IMR-90 (cell line): Measurements from ENCODE around the gene MASTL. TPM values are rescaled to one million over a fixed set of nuclear protein-coding genes. Genes with fewer than 3 reads are reported as not detected.

Experiments used
- ATAC-seq: fragments of 200-7000 bp; cut with Tn5 transposase; 2 replicates; pipeline ENCODE4 v1.9.1; 2020; ENCODE audit warnings: low read depth, mild to moderate bottlenecking, moderate library complexity
- BruUV-seq: library from RNA; stranded (reverse); fragments of 400-500 nt; replicated peaks from 2 replicates; lab custom pipeline; 2021; lab: Mats Ljungman, UMichigan
- CTCF ChIA-PET: fragments of 300-600 bp; formaldehyde crosslinking; extraction: SDS; loops from one replicate; lab custom pipeline; 2021; ENCODE audit warnings: antibody characterized with exemption; lab: Yijun Ruan, JAX
- POLR2A ChIA-PET: fragments of 300-600 bp; sonication (Branson Sonifier 250); formaldehyde crosslinking; loops from one replicate; lab custom pipeline; 2022; ENCODE audit warnings: antibody characterized with exemption; ENCODE audit not compliant: unreplicated experiment; lab: Charles Lee
- DNase-seq: peaks from one replicate; pipeline ENCODE4 v3.0.0; 2013
- H2AFZ ChIP-seq: replicated peaks from 2 replicates; pipeline ENCODE3; 2013; ENCODE audit warnings: low read length, mild to moderate bottlenecking; ENCODE audit not compliant: poor library complexity
- H2AK5ac ChIP-seq: 2 replicates; pipeline ENCODE4 v1.6.1; 2013; ENCODE audit warnings: low read depth, low read length, inconsistent platforms
- H2AK9ac ChIP-seq: replicated peaks from 2 replicates; pipeline ENCODE3; 2013; ENCODE audit warnings: mild to moderate bottlenecking, low read depth, low read length, moderate library complexity; ENCODE audit not compliant: poor library complexity
- H2BK120ac ChIP-seq: 2 replicates; pipeline ENCODE4 v1.6.1; 2013; ENCODE audit warnings: low read depth, low read length, inconsistent platforms
- H2BK15ac ChIP-seq: 3 replicates; pipeline ENCODE4 v1.6.1; 2013; ENCODE audit warnings: low read depth, low read length, inconsistent platforms
- H2BK20ac ChIP-seq: 2 replicates; pipeline ENCODE4 v1.6.1; 2013; ENCODE audit warnings: low read depth, mild to moderate bottlenecking, inconsistent platforms, low read length, moderate library complexity
- H2BK5ac ChIP-seq: 2 replicates; pipeline ENCODE4 v1.6.1; 2013; ENCODE audit warnings: mild to moderate bottlenecking, low read depth, low read length, inconsistent platforms; ENCODE audit not compliant: poor library complexity, severe bottlenecking
- H3K14ac ChIP-seq: replicated peaks from 2 replicates; pipeline ENCODE4 v1.6.1; 2013; ENCODE audit warnings: low read depth, low read length, inconsistent platforms
- H3K18ac ChIP-seq: 2 replicates; pipeline ENCODE4 v1.6.1; 2013; ENCODE audit warnings: low read depth, low read length, control low read depth
- H3K23ac ChIP-seq: 2 replicates; pipeline ENCODE4 v1.6.1; 2013; ENCODE audit warnings: low read depth, low read length, inconsistent platforms
- H3K27ac ChIP-seq: 2 replicates; pipeline ENCODE4 v1.5.1; 2013; ENCODE audit warnings: mild to moderate bottlenecking, control low read depth, low read length; ENCODE audit not compliant: insufficient read depth
- H3K27me3 ChIP-seq: 2 replicates; pipeline ENCODE4 v1.6.1; 2013; ENCODE audit warnings: low read length; ENCODE audit not compliant: control insufficient read depth, insufficient read depth
- H3K36me3 ChIP-seq: 2 replicates; pipeline ENCODE4 v1.6.1; 2013; ENCODE audit warnings: low read length, mixed read lengths; ENCODE audit not compliant: control insufficient read depth, insufficient read depth
- H3K4ac ChIP-seq: 2 replicates; pipeline ENCODE4 v1.6.1; 2013; ENCODE audit warnings: low read depth, low read length, inconsistent platforms
- H3K4me1 ChIP-seq: 2 replicates; pipeline ENCODE4 v1.6.1; 2013; ENCODE audit warnings: low read length, mixed read lengths; ENCODE audit not compliant: control insufficient read depth, insufficient read depth
- H3K4me2 ChIP-seq: 2 replicates; pipeline ENCODE4 v1.6.1; 2013; ENCODE audit warnings: low read depth, mild to moderate bottlenecking, control low read depth, low read length, moderate library complexity
- H3K4me3 ChIP-seq: 2 replicates; pipeline ENCODE4 v1.5.1; 2013; ENCODE audit warnings: low read depth, mild to moderate bottlenecking, control low read depth, low read length, moderate library complexity; ENCODE audit not compliant: insufficient read depth
- H3K56ac ChIP-seq: 2 replicates; pipeline ENCODE4 v1.6.1; 2013; ENCODE audit warnings: low read length, inconsistent platforms; ENCODE audit not compliant: insufficient read depth; ENCODE audit errors: extremely low read depth
- H3K79me1 ChIP-seq, 2 experiments: 2 replicates each; pipeline ENCODE4 v1.6.1; 2013; ENCODE audit warnings: low read length in 2 of 2, inconsistent platforms in 1 of 2, low read depth in 1 of 2
- H3K9ac ChIP-seq: 2 replicates; pipeline ENCODE4 v1.6.1; 2013; ENCODE audit warnings: low read depth, low read length, control low read depth
- H3K9me1 ChIP-seq: 2 replicates; pipeline ENCODE4 v1.6.1; 2013; ENCODE audit warnings: low read length, inconsistent platforms; ENCODE audit not compliant: insufficient read depth
- H3K9me3 ChIP-seq: 2 replicates; pipeline ENCODE4 v1.6.1; 2013; ENCODE audit warnings: low read length; ENCODE audit not compliant: control insufficient read depth, insufficient read depth
- H4K20me1 ChIP-seq: 2 replicates; pipeline ENCODE4 v1.6.1; 2013; ENCODE audit warnings: low read length, inconsistent platforms; ENCODE audit not compliant: insufficient read depth
- H4K5ac ChIP-seq: 2 replicates; pipeline ENCODE4 v1.6.1; 2013; ENCODE audit warnings: mild to moderate bottlenecking, low read depth, low read length, control low read depth
- H4K8ac ChIP-seq, 2 experiments: 2 replicates each; pipeline ENCODE4 v1.6.1; 2013; ENCODE audit warnings: low read depth in 2 of 2, low read length in 2 of 2, control low read depth in 1 of 2, inconsistent platforms in 1 of 2
- H4K91ac ChIP-seq: 2 replicates; pipeline ENCODE4 v1.6.1; 2013; ENCODE audit warnings: low read depth, low read length, inconsistent platforms; ENCODE audit not compliant: insufficient read depth
- BHLHE40 ChIP-seq: fragments of 150-350 bp; IDR thresholded peaks from 2 replicates; pipeline ENCODE4 v1.6.1; 2016; ENCODE audit warnings: mild to moderate bottlenecking, low read depth, low read length
- CEBPB ChIP-seq: IDR thresholded peaks from 2 replicates; pipeline ENCODE4 v1.6.1; 2012; ENCODE audit warnings: low read depth, low read length, improper control_type of control experiment
- CHD1 ChIP-seq: IDR thresholded peaks from 2 replicates; pipeline ENCODE4 v1.6.1; 2012; ENCODE audit warnings: low read depth, low read length, improper control_type of control experiment
- FOS ChIP-seq: fragments of 150-350 bp; IDR thresholded peaks from 2 replicates; pipeline ENCODE4 v1.6.1; 2016; ENCODE audit warnings: low read depth, low read length
- MAFK ChIP-seq: IDR thresholded peaks from 2 replicates; pipeline ENCODE4 v1.6.1; 2012; ENCODE audit warnings: low read depth, low read length, improper control_type of control experiment
- MAZ ChIP-seq: IDR thresholded peaks from 2 replicates; pipeline ENCODE4 v1.6.1; 2012; ENCODE audit warnings: low read depth, mild to moderate bottlenecking, low read length, improper control_type of control experiment, moderate library complexity, borderline replicate concordance
- MXI1 ChIP-seq: IDR thresholded peaks from 2 replicates; pipeline ENCODE4 v1.6.1; 2012; ENCODE audit warnings: low read depth, mild to moderate bottlenecking, low read length, moderate library complexity, borderline replicate concordance
- NFE2L2 ChIP-seq: fragments of 150-350 bp; IDR thresholded peaks from 2 replicates; pipeline ENCODE4 v1.6.1; 2016; ENCODE audit warnings: low read depth, mild to moderate bottlenecking, low read length
- POLR2A ChIP-seq: IDR thresholded peaks from 2 replicates; pipeline ENCODE4 v1.6.1; 2012; ENCODE audit warnings: mild to moderate bottlenecking, low read depth, low read length
- RCOR1 ChIP-seq: IDR thresholded peaks from 2 replicates; pipeline ENCODE4 v1.6.1; 2012; ENCODE audit warnings: mild to moderate bottlenecking, low read length, improper control_type of control experiment; ENCODE audit not compliant: insufficient replicate concordance
- RFX5 ChIP-seq: IDR thresholded peaks from 2 replicates; pipeline ENCODE4 v1.8.0; 2012; ENCODE audit warnings: low read depth, mild to moderate bottlenecking, low read length, moderate library complexity
- SMC3 ChIP-seq: fragments of 150-350 bp; IDR thresholded peaks from 2 replicates; pipeline ENCODE4 v1.6.1; 2016; ENCODE audit warnings: low read depth, mild to moderate bottlenecking, antibody characterized with exemption, low read length, moderate library complexity
- WGBS, 2 experiments: methylation state at CpG; one replicate each; pipeline versions ENCODE4 v1.1.5 to v1.1.7; 2013; ENCODE audit warnings: missing lambda C conversion rate in 2 of 2; ENCODE audit not compliant: insufficient read length in 1 of 2; ENCODE audit errors: extremely low coverage in 2 of 2; 5-methylcytosine and 5-hydroxymethylcytosine counted together
- dilution Hi-C: fragments of 300-500 bp; cut with HindIII; formaldehyde crosslinking; loops from one replicate; pipeline ENCODE4 v1.14.3; 2018; ENCODE audit warnings: low sequenced_read_pairs; ENCODE audit not compliant: unreplicated experiment
- in situ Hi-C: fragments of 300-500 bp; cut with MboI; formaldehyde crosslinking; loops from 3 replicates; pipeline ENCODE4 v1.14.3; 2019; ENCODE audit warnings: low sequenced_read_pairs, inconsistent platforms, mixed read lengths
- intact Hi-C: fragments of 100-400 bp; cut with micrococcal nuclease; formaldehyde crosslinking; loops from 2 replicates; pipeline ENCODE4 v1.10.0; 2022
- polyA plus RNA-seq, 3 experiments: library from polyadenylated mRNA; depleted of rRNA; stranded (reverse); fragments of >200 nt; gene quantifications; 2 replicates each; pipeline ENCODE4 v1.2.3, GENCODE V29; 2012; ENCODE audit warnings: low replicate concordance in 1 of 3
- total RNA-seq: library from RNA; depleted of rRNA; stranded (reverse); fragments of >200 nt; gene quantifications from 2 replicates; pipeline ENCODE4 v1.2.3, GENCODE V29; 2012
- TF ChIP-seq, protein P1 (sequence below): conservative IDR thresholded peaks from 2 replicates; pipeline ENCODE4 v1.5.1; 2012; ENCODE audit warnings: mild to moderate bottlenecking, low read depth, low read length, improper control_type of control experiment

MASTL gene
- total and polyA plus RNA-seq, 2 of the 4 experiments (the other 2 are of a cell fraction): 7.0 to 13.4 TPM

DNA sequence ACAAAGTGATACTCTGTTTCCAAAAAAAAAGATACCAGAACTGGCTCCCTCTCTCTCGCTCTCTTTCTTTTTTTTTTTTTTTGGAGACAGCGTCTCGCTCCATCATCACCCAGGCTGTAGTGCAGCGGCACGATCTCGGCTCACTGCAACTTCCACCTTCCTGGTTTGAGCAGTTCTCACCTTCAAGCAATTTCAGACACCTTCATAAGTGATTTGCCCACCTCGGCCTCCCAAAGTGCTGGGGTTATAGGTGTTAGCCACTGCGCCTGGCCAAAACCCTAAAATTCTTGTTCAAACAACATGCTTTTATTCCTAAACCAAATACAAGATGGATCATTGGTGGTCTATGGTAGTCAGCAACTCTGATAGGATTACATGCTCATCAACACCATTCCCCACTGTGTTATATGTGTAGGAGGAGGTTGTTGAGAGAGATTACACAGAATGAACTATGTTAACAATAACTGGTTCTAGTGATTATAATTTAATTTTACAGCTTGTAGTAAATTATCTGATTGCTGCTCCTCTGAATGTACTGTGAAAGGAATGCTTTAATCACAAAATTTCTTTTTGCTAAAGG, 69.9 kb downstream of the MASTL start:
- CTCF ChIA-PET: no interaction called here
- TF ChIP-seq SMC3: no peak
- TF ChIP-seq CEBPB: no peak
- no peak for TF ChIP-seq CHD1
- TF ChIP-seq, protein P1, sequence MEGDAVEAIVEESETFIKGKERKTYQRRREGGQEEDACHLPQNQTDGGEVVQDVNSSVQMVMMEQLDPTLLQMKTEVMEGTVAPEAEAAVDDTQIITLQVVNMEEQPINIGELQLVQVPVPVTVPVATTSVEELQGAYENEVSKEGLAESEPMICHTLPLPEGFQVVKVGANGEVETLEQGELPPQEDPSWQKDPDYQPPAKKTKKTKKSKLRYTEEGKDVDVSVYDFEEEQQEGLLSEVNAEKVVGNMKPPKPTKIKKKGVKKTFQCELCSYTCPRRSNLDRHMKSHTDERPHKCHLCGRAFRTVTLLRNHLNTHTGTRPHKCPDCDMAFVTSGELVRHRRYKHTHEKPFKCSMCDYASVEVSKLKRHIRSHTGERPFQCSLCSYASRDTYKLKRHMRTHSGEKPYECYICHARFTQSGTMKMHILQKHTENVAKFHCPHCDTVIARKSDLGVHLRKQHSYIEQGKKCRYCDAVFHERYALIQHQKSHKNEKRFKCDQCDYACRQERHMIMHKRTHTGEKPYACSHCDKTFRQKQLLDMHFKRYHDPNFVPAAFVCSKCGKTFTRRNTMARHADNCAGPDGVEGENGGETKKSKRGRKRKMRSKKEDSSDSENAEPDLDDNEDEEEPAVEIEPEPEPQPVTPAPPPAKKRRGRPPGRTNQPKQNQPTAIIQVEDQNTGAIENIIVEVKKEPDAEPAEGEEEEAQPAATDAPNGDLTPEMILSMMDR: no peak
- no peak for TF ChIP-seq MXI1
- no peak for TF ChIP-seq MAZ
- TF ChIP-seq NFE2L2: no peak
- TF ChIP-seq FOS: no peak
- no peak for TF ChIP-seq BHLHE40
- TF ChIP-seq RCOR1: no peak
- no peak for TF ChIP-seq RFX5
- TF ChIP-seq MAFK: no peak
- no peak for TF ChIP-seq POLR2A
- BruUV-seq: no TSS peak

More for the DNA sequence above, 69.9 kb downstream of the MASTL start:
- Histone ChIP-seq H3K4me2 (no peak overlapping the region), H3K18ac (no peak overlapping the region), H4K20me1 (no peaks in the 10 kb centered on the region), H4K91ac (no peak overlapping the region), H3K4ac (no peak overlapping the region), H3K23ac (no peak overlapping the region), H3K9me3 (no peaks in the 10 kb centered on the region), H2BK15ac (no peak overlapping the region), H2AK9ac (no peak overlapping the region), H3K9me1 (no peaks in the 10 kb centered on the region), H2AK5ac (no peak overlapping the region), H2AFZ (no peak overlapping the region), H3K27me3 (no peaks in the 10 kb centered on the region), H4K8ac (no peak overlapping the region), H3K4me1 (no peaks in the 10 kb centered on the region), H2BK5ac (no peak overlapping the region), H3K27ac (no peak overlapping the region), H2BK120ac (no peak overlapping the region), H2BK20ac (no peak overlapping the region), H3K79me1 (no peaks in the 10 kb centered on the region), H4K5ac (no peak overlapping the region), H3K36me3 (peaks cover 8% of the 10 kb centered on the region), H3K56ac (no peak overlapping the region), H3K9ac (no peak overlapping the region), H3K14ac (no peak overlapping the region), H3K4me3 (no peak overlapping the region)
- ATAC-seq (no peak), DNase-seq (no peak)
- in situ Hi-C loops (no loop called here), intact Hi-C loops (no loop called here), dilution Hi-C loops (no loop called here)
- POLR2A ChIA-PET: no interaction called here
- WGBS, 2 experiments: 100% methylated on average over 1 of the region's 8 CpGs; no CpG with 5 or more reads in 1 of the 2 experiments
